MM.1S (cell line): Measurements from ENCODE around the gene KAT2A.

Experiments
- CTCF ChIP-seq: fragments of 300-600 bp; sonication (generic); IDR thresholded peaks from 2 replicates; pipeline ENCODE4 v1.5.1; 2016; ENCODE audit warnings: antibody characterized with exemption, low read length, mixed read lengths
- EZH2 ChIP-seq: fragments of 300-600 bp; sonication (generic); optimal IDR thresholded peaks from 2 replicates; pipeline ENCODE3; 2017; ENCODE audit warnings: low read depth, mild to moderate bottlenecking, antibody characterized with exemption, low read length, mixed read lengths

- no peak for TF ChIP-seq CTCF
- TF ChIP-seq EZH2 = no peak
Measured at GRCh38 chr17:42107124-42107523, 14.0 kb downstream of the KAT2A start.
